Keratinocyte (primary cell): ENCODE results near the gene PRR18. TPM values are rescaled to one million over a fixed set of nuclear protein-coding genes. Genes with fewer than 3 reads are reported as not detected.

ENCODE experiments used
- DNase-seq: peaks from one replicate; pipeline ENCODE4 v3.0.0-alpha.2; 2011; ENCODE audit warnings: low read depth, missing footprints, low spot score
- FAIRE-seq: peaks from 2 replicates; lab custom pipeline; 2011; peaks lifted over from hg19 to GRCh38; lab: Jason Lieb, UNC
- H2AFZ ChIP-seq: 2 replicates; pipeline ENCODE4 v1.6.0; 2012; ENCODE audit warnings: low read length, control low read depth, inconsistent platforms; ENCODE audit not compliant: control insufficient read depth
- H3K27ac ChIP-seq: 2 replicates; pipeline ENCODE4 v1.5.1; 2011; ENCODE audit warnings: low read length; ENCODE audit not compliant: control insufficient read depth, insufficient read depth
- H3K27me3 ChIP-seq: 3 replicates; pipeline ENCODE4 v1.6.0; 2011; ENCODE audit warnings: low read length; ENCODE audit not compliant: control insufficient read depth, insufficient read depth; ENCODE audit errors: extremely low read depth
- H3K36me3 ChIP-seq, 2 experiments: 2 replicates in 1 of 2; 3 replicates in 1 of 2; pipeline ENCODE4 v1.5.1; 2011; ENCODE audit warnings: low read length in 2 of 2, mild to moderate bottlenecking in 1 of 2; ENCODE audit not compliant: control insufficient read depth in 2 of 2, insufficient read depth in 2 of 2; ENCODE audit errors: extremely low read depth in 1 of 2
- H3K4me1 ChIP-seq: 3 replicates; pipeline ENCODE4 v1.5.1; 2011; ENCODE audit warnings: low read length; ENCODE audit not compliant: control insufficient read depth, insufficient read depth; ENCODE audit errors: extremely low read depth
- H3K4me2 ChIP-seq: 3 replicates; pipeline ENCODE4 v1.6.0; 2011; ENCODE audit warnings: low read depth, low read length; ENCODE audit not compliant: control insufficient read depth, insufficient read depth; ENCODE audit errors: extremely low read depth
- H3K4me3 ChIP-seq, 3 experiments: fragments of 200-600 bp in 1 of 3; sonication (generic) in 1 of 3; 2 replicates in 2 of 3; 3 replicates in 1 of 3; pipeline ENCODE4 v1.5.1; 2011 to 2016; ENCODE audit warnings: low read length in 3 of 3, mild to moderate bottlenecking in 3 of 3, control low read depth in 2 of 3, inconsistent platforms in 1 of 3, low read depth in 1 of 3, mixed read lengths in 1 of 3, mixed run types in 1 of 3, moderate library complexity in 1 of 3; ENCODE audit not compliant: control insufficient read depth in 2 of 3, insufficient read depth in 2 of 3; ENCODE audit errors: extremely low read depth in 1 of 3
- H3K79me2 ChIP-seq: 2 replicates; pipeline ENCODE4 v1.6.0; 2012; ENCODE audit warnings: low read length; ENCODE audit not compliant: control insufficient read depth, insufficient read depth
- H3K9ac ChIP-seq: 3 replicates; pipeline ENCODE4 v1.6.0; 2011; ENCODE audit warnings: low read length; ENCODE audit not compliant: control insufficient read depth, insufficient read depth; ENCODE audit errors: extremely low read depth
- H3K9me1 ChIP-seq: 3 replicates; pipeline ENCODE4 v1.6.0; 2011; ENCODE audit warnings: low read length; ENCODE audit not compliant: control insufficient read depth, insufficient read depth; ENCODE audit errors: extremely low read depth
- H3K9me3 ChIP-seq: 2 replicates; pipeline ENCODE4 v1.5.1; 2012; ENCODE audit warnings: low read depth, low read length; ENCODE audit not compliant: control insufficient read depth
- H4K20me1 ChIP-seq: 3 replicates; pipeline ENCODE4 v1.6.0; 2011; ENCODE audit warnings: low read length; ENCODE audit not compliant: control insufficient read depth, insufficient read depth; ENCODE audit errors: extremely low read depth
- EZH2 ChIP-seq: IDR thresholded peaks from one replicate; pipeline ENCODE4 v1.6.1; 2012; ENCODE audit warnings: inconsistent platforms, mild to moderate bottlenecking, low read length, moderate library complexity
- dilution Hi-C: fragments of 300-500 bp; cut with MboI; formaldehyde crosslinking; loops from one replicate; pipeline ENCODE4 v1.7.0; 2020; ENCODE audit warnings: low sequenced_read_pairs; ENCODE audit not compliant: extremely low pct_ligation_motif_present
- polyA plus RNA-seq, 5 experiments: library from polyadenylated mRNA; depleted of rRNA in 3 of 5; stranded (reverse) in 3 of 5; stranded (forward) in 1 of 5; unstranded in 1 of 5; fragments of >200 nt; gene quantifications; 1 replicate in 1 of 5; 2 replicates in 3 of 5; 3 replicates in 1 of 5; pipeline versions ENCODE4 v1.2.1 to v1.2.3, GENCODE V29; 2011 to 2012; ENCODE audit warnings: missing spikeins in 2 of 5, low read depth in 1 of 5, low replicate concordance in 1 of 5
- TF ChIP-seq, protein P1 (sequence below), 3 experiments: IDR thresholded peaks in 1 of 3; conservative IDR thresholded peaks in 1 of 3; optimal IDR thresholded peaks in 1 of 3; 2 replicates in 2 of 3; 3 replicates in 1 of 3; pipeline versions ENCODE3 to v1.5.1; 2011; ENCODE audit warnings: low read length in 3 of 3, mild to moderate bottlenecking in 3 of 3, moderate library complexity in 2 of 3, control low read depth in 1 of 3, inconsistent platforms in 1 of 3; ENCODE audit not compliant: insufficient read depth in 2 of 3; ENCODE audit errors: extremely low read depth in 1 of 3

The PRR18 gene
- polyA plus RNA-seq, 1 donor (not counting 4 experiments of a cell fraction or from before 2014, with no cell fraction given), result not detected

DNA sequence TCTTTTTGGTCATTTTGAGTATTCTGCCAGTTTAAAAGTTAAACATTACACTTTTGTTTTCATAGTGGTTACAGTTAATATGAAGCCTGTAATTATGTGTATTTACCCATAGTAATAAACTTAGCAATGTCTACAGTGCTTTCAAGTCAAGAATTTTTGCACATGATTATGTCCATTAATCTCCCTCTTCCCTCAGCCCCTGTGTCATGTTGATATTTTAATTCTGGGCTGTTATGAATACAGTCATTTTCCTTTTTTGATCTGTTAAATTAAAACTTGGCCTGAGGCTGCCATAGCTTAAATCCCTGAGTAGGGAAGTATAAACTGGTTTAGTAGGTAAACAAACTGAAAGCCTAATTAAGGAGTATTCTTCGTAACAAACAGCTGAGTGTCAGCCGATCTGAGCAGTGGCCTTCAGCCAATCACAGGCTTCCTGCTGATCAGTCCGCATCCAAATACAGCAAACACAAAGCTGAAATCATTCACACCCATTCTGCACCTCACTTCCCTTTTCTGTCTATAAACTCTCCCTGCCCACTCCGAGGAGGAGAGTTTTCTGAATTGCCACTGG is 43.6 kb upstream of the PRR18 start:
- FAIRE-seq (peak; percentile 95), DNase-seq (peak; percentile 42)
- Histone ChIP-seq H3K9ac (no peak overlapping the region), H4K20me1 (no peaks in the 10 kb centered on the region), H2AFZ (peak overlapping the region; percentile 85), H3K27me3 (no peaks in the 10 kb centered on the region), H3K36me3 (no peaks in the 10 kb centered on the region), H3K4me1 (peaks cover 7% of the 10 kb centered on the region), H3K4me2 (peak overlapping the region; percentile 71), H3K79me2 (no peaks in the 10 kb centered on the region), H3K9me3 (no peaks in the 10 kb centered on the region), H3K27ac (no peak overlapping the region), H3K9me1 (no peaks in the 10 kb centered on the region), H3K4me3 (peak overlapping the region in 2 of 3 experiments; percentile 34 to 43)
- dilution Hi-C loops, result no loop called here
- TF ChIP-seq EZH2, result no peak
- TF ChIP-seq, protein P1, sequence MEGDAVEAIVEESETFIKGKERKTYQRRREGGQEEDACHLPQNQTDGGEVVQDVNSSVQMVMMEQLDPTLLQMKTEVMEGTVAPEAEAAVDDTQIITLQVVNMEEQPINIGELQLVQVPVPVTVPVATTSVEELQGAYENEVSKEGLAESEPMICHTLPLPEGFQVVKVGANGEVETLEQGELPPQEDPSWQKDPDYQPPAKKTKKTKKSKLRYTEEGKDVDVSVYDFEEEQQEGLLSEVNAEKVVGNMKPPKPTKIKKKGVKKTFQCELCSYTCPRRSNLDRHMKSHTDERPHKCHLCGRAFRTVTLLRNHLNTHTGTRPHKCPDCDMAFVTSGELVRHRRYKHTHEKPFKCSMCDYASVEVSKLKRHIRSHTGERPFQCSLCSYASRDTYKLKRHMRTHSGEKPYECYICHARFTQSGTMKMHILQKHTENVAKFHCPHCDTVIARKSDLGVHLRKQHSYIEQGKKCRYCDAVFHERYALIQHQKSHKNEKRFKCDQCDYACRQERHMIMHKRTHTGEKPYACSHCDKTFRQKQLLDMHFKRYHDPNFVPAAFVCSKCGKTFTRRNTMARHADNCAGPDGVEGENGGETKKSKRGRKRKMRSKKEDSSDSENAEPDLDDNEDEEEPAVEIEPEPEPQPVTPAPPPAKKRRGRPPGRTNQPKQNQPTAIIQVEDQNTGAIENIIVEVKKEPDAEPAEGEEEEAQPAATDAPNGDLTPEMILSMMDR (optimal IDR thresholded peaks at IDR 0.05 in 1 of 3, IDR thresholded peaks at IDR 0.05 in 1 of 3, conservative IDR thresholded peaks at IDR 0.05 in 1 of 3; ENCODE audit: extremely low read depth in 1 of 3, insufficient read depth in 2 of 3, low read length in 3 of 3), result no peak

DNA sequence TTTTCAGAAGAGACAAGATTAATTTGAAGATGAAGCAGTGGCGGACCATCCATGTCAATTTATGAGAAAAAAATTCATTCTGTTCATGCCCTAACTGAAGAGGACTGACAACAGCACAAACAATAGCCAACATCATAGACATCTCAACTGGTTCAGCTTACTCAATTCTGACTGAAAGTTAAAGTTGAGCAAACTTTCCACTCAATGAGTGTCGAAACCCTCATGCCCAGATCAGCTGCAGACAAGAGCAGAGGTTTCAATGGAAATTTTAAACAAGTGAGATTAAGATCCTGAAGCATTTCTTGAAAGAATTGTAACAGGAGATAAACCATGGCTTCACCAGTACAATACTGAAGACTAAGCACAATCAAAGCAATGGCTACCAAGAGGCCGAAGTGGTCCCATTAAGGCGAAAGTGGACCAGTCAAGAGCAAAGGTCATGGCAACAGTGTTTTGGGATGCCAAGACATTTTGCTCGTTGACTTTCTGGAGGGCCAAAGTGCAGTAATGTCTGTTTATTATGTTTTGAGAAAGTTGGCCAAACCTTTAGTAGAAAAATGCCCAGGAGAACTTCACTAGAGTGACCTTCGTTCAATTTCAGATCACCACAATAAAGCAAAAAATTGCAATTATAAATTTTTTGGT is 40.2 kb upstream of the PRR18 start:
- Histone ChIP-seq H3K79me2 (no peaks in the 10 kb centered on the region), H3K36me3 (no peaks in the 10 kb centered on the region), H3K9ac (no peak overlapping the region), H3K4me1 (peaks cover 8% of the 10 kb centered on the region), H3K9me3 (no peaks in the 10 kb centered on the region), H4K20me1 (no peaks in the 10 kb centered on the region), H3K9me1 (no peaks in the 10 kb centered on the region), H3K4me3 (no peak overlapping the region), H3K4me2 (no peak overlapping the region), H2AFZ (no peak overlapping the region), H3K27me3 (no peaks in the 10 kb centered on the region), H3K27ac (no peak overlapping the region)
- dilution Hi-C loops, result no loop called here
- DNase-seq, result no peak
- TF ChIP-seq, protein P1 (optimal IDR thresholded peaks at IDR 0.05 in 1 of 3, IDR thresholded peaks at IDR 0.05 in 1 of 3, conservative IDR thresholded peaks at IDR 0.05 in 1 of 3; ENCODE audit: extremely low read depth in 1 of 3, insufficient read depth in 2 of 3, low read length in 3 of 3), result no peak
- no peak for TF ChIP-seq EZH2
- FAIRE-seq, result no peak
